HS-5 (cell line): ENCODE data around the gene FAM114A2.

ENCODE experiments used
- DNase-seq: peaks from one replicate; pipeline ENCODE4 v3.0.0-alpha.2; 2012; ENCODE audit warnings: low read depth

Gene FAM114A2

GRCh38 chr5:153983885-153984284, 54.8 kb downstream of the FAM114A2 start:
- DNase-seq: no peak

- no peak for DNase-seq
These were observed 56.7 kb downstream of the FAM114A2 start for GRCh38 chr5:153981905-153982605.

- DNase-seq: no peak
These were observed 59.5 kb downstream of the FAM114A2 start for GRCh38 chr5:153979028-153979783.

GRCh38 chr5:153974813-153975163, 63.9 kb downstream of the FAM114A2 start:
- DNase-seq: no peak

GRCh38 chr5:153974131-153974812, 64.4 kb downstream of the FAM114A2 start:
- DNase-seq: no peak

GRCh38 chr5:153972240-153972639, 66.5 kb downstream of the FAM114A2 start:
- no peak for DNase-seq

- no peak for DNase-seq
These were observed 68.2 kb downstream of the FAM114A2 start for GRCh38 chr5:153970496-153970895.

- DNase-seq: no peak
These were observed 69.2 kb downstream of the FAM114A2 start for GRCh38 chr5:153969563-153969895.

GRCh38 chr5:153968761-153969562, 69.7 kb downstream of the FAM114A2 start:
- no peak for DNase-seq

- DNase-seq: no peak
These were observed 73.6 kb downstream of the FAM114A2 start for GRCh38 chr5:153964880-153965645.

- DNase-seq: no peak
These were observed 74.4 kb downstream of the FAM114A2 start for GRCh38 chr5:153964191-153964879.

GRCh38 chr5:153960269-153961215, 78.2 kb downstream of the FAM114A2 start:
- DNase-seq: no peak

GRCh38 chr5:153959134-153959957, 79.4 kb downstream of the FAM114A2 start:
- DNase-seq: peak; percentile 60

- DNase-seq: no peak
These were observed 81.5 kb downstream of the FAM114A2 start for GRCh38 chr5:153957205-153957604.

- DNase-seq: no peak
These were observed 85.3 kb downstream of the FAM114A2 start for GRCh38 chr5:153953411-153953810.

GRCh38 chr5:153952893-153953292, 85.8 kb downstream of the FAM114A2 start:
- DNase-seq: no peak

- no peak for DNase-seq
These were observed 86.7 kb downstream of the FAM114A2 start for GRCh38 chr5:153952057-153952456.

- DNase-seq: no peak
These were observed 97.4 kb downstream of the FAM114A2 start for GRCh38 chr5:153941265-153941664.
